Stimulated activated CD8-positive, alpha-beta memory T cell treated with anti-CD3 and anti-CD28 coated beads, Interleukin-15, amount 100 ng/mL, for 24 hours (primary cell): ENCODE data around the gene PIM1.
"Not testable (repeated sequence)": the region's sequence is repeated elsewhere in the genome, so short reads cannot be mapped to it uniquely, and the experiment has no call there.

Experiments used
- DNase-seq: peaks from one replicate; pipeline ENCODE4 v3.0.0-alpha.2; 2020; ENCODE audit warnings: low read depth

PIM1 gene

GRCh38 chr6:37188962-37189510 lies 19.1 kb downstream of the PIM1 start:
- no peak for DNase-seq

GRCh38 chr6:37190159-37190535 lies 20.2 kb downstream of the PIM1 start:
- DNase-seq: no peak

- DNase-seq: no peak
These were observed 22.7 kb downstream of the PIM1 start for GRCh38 chr6:37192666-37193065.

GRCh38 chr6:37194886-37195285 lies 24.9 kb downstream of the PIM1 start:
- DNase-seq: not testable (repeated sequence)

GRCh38 chr6:37196451-37196850 lies 26.5 kb downstream of the PIM1 start:
- DNase-seq: not testable (repeated sequence)

- DNase-seq: no peak
These were observed 30.1 kb downstream of the PIM1 start for GRCh38 chr6:37200085-37200484.

DNA sequence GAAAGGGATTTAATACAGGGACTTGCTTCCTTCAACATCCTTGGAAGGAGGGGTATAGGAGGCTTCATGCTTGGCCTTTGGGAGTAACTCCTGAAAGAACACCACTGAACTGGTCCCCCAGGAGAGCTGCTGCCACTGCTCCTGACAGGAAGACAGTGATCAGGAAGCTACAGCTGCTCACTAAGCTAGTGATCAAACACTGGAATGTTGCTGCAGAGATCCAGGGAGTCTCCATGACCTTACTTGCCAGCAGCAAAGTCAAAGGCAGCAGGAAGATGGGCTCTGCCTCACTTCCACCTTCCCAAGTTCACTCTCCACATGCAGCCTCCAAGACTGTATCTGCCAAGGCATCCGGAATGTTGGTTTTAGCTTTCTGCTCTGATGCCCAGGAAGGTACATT lies 31.8 kb downstream of the PIM1 start:
- DNase-seq: no peak

DNA sequence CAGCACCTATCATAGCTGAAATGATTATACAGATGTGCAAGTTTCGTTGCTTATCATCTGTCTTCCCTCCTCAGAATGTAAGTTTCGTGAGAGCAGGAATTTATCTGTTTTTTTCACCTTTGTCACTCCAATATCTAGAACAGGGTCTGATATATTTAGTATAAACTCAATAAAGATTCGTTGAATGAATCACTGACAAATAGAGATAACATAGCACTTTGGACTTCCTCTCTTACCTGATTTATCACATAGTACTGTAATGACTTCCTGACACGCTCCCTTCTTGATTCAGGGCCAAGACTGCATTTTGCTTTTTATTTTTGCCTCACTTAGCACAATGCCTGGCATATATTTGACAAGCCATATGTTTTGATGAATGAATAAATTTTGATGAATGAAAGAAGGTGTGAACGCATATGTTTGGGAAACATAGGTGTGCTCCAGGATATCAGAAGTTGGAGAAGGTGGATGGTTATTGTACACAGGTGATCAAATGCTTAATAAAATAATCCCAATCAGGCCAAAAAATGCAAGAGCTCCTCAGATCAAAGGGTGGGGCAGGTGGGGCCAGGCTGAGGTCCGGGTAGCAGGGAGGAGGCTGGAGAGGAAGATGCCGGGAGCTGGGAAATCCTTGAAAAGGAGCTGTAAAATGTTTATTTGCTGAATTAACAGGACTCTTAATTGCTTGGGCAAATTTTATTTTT lies 33.0 kb downstream of the PIM1 start:
- no peak for DNase-seq

- no peak for DNase-seq
These were observed 34.2 kb downstream of the PIM1 start for GRCh38 chr6:37204014-37204751.

GRCh38 chr6:37205175-37205996 lies 35.4 kb downstream of the PIM1 start:
- DNase-seq: no peak

DNA sequence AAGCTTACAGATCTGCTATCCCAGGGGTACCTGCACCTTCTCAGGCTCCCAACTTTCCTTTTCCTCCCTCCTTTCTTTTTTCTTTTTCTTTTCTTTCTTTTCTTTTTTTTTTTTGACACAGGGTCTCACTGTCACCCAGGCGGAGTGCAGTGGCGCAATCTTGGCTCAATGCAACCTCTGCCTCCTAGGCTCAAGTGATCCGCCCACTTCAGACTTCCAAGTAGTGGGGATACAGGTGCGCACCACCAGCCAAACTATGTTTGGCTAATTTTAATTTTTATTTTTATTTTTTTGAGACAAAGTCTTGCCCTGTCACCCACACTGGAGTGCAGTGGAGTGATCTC lies 36.0 kb downstream of the PIM1 start:
- no peak for DNase-seq

DNA sequence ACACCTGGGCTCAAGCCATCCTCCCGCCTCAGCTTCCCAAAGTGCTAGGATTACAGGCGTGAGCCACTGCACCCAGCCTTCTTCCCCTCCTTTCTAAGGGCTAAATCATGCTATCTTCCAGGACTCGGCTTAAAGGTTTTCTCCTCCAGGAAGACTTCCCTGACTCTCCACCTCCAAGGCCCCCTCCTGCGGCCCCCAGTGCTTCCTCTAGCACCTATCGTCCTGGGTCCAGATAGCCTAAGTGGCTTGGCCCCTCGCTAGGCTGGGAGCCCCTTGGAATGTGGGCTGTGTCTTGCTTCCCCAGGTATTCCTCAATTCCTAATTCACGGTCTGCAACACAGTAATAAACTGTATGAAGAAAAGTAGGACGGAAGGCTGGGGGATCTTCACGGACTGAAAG lies 36.7 kb downstream of the PIM1 start:
- no peak for DNase-seq

DNA sequence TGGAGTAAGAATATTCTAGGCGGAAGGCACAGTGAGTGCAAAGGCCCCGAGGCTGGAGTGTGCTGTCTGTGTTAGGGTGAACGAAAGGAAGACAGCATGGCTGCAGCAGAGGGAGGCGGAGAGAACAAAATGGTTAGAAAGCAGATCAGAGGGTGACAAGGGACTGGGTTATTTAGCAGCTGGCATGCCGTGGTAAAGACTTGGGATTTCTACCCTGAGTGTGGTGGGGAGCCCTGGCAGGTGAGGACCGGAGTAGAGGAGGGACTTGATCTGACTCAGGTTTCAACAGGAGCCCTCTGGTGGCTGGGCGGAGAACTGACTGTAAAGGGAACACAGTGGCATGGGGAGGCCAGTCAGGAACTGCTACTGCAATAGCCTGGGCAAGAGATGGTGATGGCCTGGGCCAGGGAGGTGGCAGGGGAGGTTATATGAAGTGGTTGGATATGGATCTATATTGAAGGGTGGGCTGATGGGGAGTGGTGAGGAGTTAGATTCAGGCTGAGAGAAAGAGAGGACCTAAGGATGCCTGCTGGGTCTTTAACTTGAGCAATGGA lies 38.0 kb downstream of the PIM1 start:
- peak; percentile 59 for DNase-seq

GRCh38 chr6:37208793-37209192 lies 38.8 kb downstream of the PIM1 start:
- no peak for DNase-seq

DNA sequence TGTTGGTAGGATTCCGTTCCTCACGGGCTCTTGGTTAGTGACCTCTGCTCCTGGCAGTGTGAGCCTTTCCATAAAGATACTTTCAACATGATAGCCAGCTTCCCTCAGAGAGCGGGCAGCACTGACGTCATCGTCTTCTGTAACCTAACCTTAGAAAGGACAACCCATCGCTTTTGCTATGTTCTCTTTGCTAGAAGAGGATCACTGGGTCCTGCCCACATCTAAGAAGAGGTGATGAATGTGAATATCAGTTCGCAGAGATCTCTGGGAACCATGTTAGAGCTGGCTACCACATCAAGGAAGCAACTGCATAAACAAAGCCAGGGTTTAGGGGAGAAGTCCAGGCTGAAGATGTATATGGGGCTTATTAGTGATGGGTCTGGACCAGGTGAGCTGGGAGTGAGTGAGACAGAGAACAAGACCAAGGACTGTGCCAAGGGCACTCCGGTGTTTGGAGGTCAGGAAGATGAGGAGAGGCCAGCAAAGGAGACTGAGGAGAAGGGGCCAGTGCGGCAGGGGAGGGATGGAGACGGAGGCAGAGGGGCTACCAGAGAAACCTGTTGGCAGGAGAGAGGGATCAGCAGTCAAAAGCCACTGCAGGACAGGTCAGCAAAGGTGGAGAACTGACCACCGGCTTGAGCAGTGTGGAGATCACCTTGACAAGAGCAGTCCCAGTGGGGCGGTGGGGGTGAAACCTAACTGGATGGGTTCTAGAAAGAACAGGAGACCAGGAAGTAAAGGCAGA lies 39.7 kb downstream of the PIM1 start:
- DNase-seq: no peak

GRCh38 chr6:37210313-37210968 lies 40.5 kb downstream of the PIM1 start:
- DNase-seq: peak; percentile 28

GRCh38 chr6:37212268-37212667 lies 42.3 kb downstream of the PIM1 start:
- no peak for DNase-seq

DNA sequence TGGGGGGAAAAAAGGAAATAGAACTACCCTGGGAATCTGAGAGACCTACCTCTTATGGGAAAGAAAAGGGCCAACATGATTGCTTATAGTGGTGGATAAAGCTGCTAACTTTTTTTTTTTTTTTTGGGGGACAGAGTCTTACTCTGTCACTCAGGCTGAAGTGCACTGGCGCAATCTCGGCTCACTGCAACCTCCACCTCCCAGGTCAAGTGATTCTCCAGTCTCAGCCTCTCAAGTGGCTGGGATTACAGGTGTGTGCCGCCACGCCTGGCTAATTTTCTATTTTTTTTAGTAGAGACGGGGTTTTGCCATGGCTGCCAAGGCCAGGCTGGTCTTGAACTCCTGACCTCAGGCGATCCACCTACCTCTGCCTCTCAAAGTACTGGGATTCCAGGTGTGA lies 48.1 kb downstream of the PIM1 start:
- DNase-seq: no peak

- DNase-seq: no peak
These were observed 48.6 kb downstream of the PIM1 start for GRCh38 chr6:37218511-37218910.

DNA sequence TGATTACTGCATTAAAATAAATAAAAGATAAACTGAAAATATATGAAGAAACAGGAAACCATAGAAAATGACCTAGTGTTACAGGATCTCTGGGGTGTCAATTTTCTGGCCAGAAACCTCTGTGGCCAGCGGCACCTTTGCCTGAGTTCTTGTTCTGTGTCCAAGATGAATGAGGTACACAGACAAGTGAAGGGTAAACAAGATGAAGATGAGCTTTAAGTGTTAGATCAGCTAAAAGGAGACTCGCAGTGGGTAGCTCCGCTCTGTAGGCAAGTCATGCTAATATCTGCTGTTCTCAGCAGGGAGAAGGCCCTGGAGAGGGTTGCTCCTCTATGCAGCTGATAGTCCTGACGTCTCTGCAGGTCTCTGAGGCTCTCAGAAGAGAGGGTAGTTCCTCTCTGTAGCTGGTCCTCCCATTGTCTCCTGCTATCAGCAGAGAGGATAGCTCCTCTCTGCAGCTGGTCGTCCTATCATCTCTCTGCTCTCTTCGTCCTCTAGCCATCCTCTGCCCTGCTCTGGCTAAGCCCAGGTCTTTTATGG lies 51.7 kb downstream of the PIM1 start:
- no peak for DNase-seq
